HG03066 (cell line): ENCODE results near the gene H1-8.
"Not testable (repeated sequence)": the region's sequence is repeated elsewhere in the genome, so short reads cannot be mapped to it uniquely, and the experiment has no call there.

Source experiments
- ATAC-seq: cut with Tn5 transposase; IDR thresholded peaks from one replicate; pipeline ENCODE4 v1.9.1; 2021; ENCODE audit warnings: low read depth; ENCODE audit not compliant: unreplicated experiment

The H1-8 gene, protein sequence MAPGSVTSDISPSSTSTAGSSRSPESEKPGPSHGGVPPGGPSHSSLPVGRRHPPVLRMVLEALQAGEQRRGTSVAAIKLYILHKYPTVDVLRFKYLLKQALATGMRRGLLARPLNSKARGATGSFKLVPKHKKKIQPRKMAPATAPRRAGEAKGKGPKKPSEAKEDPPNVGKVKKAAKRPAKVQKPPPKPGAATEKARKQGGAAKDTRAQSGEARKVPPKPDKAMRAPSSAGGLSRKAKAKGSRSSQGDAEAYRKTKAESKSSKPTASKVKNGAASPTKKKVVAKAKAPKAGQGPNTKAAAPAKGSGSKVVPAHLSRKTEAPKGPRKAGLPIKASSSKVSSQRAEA

DNA sequence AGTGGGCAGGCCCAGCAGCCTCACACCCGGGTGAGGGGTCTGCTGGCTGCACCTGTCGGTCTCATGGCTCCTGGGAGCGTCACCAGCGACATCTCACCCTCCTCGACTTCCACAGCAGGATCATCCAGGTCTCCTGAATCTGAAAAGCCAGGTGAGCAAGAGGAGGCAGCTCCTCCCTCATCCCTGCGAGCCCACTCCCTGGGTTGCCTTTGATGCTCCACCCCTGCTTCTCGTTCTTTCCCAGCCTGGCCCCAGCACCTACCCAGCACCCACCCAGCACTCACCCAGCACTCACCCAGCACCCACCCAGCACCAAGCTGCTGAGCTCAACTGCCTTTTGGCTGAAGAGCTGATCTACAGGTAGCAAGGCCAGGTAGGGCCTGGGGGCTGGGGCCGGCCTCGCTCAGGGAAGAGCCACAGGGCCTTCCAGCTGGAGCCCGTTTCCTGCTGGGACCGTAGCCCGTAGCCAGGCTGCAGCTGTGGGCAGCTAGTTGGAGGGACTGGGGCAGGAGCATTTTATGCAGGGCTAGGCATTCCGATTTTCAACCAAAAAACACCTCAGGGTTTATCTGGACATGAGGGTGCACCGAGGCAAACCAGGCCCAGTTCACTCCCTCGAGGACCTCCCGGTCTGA lies at the start of gene H1-8:
TSS of gene H1-8 (plus strand) at position 20 of the 635 bp plus-strand sequence. CDS start at position 64, 44 bp downstream.
- ATAC-seq = no peak

DNA sequence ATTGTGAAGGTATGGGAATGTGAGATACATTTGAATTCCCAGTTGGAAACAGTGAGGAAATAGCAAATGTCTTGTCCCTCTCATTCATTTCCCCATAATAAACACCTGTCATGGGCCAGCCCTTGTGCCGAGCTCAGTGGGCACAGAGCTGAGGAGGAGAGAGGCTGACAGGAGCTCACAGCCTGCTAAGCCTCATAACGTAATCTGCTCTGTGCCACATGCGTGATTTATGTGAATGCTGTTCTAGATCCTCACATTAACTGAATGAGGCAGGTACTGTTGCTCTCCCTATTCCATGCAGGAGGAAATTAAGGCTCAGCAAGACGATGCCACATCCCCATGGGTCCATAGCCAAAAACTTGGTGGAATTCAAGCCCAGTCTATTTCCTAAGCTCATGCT lies 49.8 kb upstream of the H1-8 start:
- no peak for ATAC-seq

DNA sequence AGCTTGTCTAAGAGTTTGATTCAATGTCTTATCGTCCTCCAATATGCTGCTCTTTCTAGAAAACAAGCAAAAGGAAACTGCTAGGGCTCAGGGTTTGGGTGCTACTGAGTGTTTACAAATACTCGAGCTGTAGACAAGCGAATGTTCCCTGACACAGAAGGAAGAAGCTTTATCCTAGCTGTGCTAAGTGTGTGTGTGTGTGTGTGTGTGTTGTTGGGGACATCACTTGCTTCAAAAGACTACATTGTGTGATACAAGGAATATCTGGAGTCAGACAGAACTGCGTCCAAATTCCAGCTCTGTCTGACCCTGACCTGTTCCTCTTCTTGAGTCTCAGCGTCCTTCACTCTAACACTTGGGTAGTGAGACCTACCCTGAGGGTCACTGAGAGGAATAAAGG lies 48.5 kb upstream of the H1-8 start:
- ATAC-seq = not testable (repeated sequence)

DNA sequence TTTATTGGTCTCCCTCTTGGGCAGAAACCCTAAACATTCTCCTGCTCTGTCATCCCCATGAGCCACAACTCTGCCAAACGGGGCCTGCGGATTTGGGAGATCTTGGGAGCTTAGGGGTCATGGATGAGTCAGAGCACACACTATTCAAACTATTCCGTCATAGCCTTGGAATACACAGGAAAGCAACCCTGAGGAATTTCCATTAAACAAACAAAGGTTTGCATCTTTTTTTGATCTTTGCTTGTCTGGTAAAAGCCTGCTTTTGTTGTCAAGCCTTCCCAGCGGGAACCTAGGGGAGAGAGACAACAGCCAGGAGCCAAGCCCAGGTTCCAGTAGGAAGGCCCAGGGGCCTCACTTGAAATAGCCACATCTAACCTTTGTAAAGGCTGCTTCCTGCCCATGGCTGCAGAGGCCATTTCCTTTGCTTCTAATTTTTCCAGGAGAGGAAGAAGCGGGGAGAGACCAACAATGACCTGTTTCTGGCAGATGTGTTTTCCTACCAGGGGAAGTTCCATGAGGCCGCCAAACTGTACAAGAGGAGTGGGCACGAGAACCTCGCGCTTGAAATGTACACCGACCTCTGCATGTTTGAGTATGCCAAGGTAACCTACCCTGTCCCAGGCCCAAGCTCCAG lies 47.9 kb upstream of the H1-8 start:
- not testable (repeated sequence) for ATAC-seq

DNA sequence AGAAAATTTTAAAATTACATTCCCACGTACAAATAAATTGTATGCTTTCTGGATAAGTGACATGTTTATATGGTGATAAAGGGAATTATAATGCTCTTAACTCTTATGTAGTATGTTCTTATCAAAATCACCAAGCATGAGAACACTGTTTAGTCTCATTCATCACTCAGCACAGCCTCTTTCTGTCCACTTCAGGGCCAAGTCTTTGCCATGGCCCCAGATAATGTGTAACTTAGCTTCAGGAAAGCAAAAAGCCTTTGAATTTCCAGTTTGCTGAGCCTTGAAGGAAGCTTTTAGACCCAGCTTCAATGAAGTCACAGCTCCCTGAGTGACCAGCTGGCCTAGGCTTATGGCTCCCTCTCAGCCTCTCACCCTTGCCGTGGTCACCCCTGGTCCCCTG lies 45.1 kb upstream of the H1-8 start:
- not testable (repeated sequence) for ATAC-seq

DNA sequence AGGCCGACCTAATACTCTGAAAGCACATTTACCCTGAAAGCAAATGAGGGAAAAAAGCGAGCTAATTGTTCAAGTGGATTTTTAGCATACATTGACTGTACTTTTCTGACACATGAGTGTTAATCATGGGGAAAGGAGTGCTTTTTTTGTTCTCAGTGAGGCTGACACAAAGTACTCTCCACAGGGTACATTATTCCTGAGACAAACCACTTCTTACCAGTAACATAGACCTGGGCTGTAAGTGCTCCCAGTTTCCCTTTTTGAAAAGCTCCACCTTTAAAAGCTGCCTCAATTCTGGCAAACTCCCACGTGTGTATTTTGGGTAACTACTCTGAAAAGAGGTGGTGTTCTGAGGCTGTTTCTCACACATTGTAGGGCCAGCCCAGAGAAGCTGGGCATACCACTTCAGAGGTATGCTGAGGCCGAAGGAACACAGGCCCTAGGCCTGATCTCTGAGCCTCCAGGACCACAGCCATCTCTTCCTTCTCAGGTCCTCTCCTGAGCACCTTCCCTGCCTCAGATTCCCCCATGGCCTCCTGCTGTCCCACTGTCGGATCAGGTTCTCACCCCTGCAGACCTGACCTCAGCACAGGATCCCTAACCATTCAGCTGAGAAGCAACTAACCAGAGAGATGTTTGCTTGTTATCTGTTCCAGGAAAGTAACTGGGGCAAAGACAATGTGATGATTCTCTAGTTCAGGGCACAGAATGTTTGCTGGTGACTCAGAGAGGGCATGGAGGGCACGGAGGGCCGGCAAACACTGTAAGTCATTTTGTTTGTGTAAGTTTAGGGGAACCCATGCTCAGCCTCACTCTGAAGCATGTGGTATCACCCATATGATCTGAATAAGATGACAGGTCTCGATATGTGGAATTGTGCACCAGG lies 44.1 kb upstream of the H1-8 start:
- ATAC-seq = not testable (repeated sequence)

DNA sequence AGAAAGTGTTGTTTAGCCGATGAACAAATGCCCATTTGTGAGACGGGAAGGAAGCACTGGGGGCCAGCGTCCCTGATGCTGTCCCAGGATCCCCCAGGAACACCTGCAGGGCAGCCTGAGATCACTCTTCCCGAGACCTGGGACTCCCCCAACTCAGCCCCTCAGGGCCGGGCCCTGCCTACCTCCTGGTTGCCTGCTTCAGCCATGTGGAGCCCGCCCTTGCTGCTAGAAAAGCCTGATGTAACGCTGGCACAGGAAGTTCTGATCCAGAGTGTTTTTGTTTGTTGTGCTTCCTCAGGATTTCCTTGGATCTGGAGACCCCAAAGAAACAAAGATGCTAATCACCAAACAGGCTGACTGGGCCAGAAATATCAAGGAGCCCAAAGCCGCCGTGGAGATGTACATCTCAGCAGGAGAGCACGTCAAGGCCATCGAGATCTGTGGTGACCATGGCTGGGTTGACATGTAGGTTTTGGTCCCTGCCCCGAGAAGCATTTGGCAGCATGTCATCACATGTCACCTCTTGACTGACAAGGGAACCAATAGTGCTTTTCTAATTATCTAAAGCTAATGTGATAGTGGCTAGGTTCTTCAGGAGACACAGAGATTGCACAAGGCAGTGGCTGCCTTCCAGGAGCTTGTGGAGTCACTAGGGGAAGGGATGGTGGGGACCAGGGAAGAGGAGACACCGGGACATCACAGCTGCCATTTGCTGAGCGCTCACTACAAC lies 43.2 kb upstream of the H1-8 start:
- not testable (repeated sequence) for ATAC-seq

DNA sequence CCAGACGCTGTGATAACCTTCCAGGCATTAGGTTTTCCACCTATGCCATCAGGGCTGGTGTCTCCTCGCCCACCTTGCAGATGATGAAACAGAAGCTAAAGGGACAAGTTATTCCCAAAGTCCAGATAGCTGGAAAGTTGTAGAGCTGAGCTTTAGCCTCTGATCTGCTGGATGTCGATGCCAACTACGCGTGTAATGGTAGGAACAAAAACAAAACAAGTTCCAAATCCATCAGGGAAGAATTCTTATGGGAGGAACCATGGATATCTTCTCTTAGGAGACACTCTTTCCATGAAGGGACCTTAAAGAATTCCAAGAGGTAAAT lies 42.7 kb upstream of the H1-8 start:
- ATAC-seq = no peak

DNA sequence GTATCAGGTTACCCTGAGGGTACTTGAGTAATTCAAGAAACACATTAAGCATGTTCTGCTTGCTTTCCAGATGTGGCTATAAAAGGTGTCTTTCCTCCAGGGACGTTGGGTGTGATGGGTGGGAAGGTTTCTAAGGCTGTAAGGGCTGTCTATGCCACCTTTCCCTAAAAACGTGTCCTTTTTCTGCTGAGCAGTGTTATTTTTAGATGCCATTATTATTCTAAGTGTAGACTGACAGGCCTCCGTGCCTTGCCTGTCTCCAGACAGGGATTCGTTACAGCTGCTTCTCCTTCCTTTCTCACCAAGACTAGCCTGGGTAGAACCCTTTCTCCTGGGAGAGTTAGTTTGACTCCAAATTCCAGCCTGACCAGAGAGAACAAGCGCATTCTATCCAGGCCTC lies 41.3 kb upstream of the H1-8 start:
- no peak for ATAC-seq

DNA sequence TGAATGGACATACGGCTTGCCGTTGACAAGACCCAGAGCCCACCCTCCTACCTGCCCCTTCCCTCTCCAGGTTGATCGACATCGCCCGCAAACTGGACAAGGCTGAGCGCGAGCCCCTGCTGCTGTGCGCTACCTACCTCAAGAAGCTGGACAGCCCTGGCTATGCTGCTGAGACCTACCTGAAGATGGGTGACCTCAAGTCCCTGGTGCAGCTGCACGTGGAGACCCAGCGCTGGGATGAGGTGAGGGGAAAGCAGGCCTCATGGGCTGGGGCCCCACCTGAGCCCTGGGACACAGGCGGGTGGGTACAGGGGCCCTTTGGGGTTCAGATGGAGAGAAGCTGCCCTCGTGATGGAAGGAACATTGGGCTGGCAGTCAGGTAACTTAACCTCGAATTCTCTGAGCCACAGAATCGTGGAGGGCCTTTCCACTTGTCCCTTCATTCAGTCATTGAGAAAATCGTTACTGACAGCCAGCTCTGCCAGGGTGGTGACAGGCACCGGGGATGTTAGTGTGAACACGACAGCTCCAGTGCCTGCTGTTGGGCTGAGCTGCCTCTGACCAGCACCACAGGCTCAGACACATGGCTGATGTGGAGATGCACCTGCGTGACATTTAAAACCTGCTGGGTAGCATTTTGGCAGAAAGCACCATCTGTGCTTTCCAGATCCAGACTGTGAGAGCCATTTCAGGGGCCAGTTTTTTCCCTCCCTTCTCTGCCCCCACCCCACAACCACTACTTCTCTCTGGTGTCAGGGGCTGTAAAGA lies 40.1 kb upstream of the H1-8 start:
- no peak for ATAC-seq

DNA sequence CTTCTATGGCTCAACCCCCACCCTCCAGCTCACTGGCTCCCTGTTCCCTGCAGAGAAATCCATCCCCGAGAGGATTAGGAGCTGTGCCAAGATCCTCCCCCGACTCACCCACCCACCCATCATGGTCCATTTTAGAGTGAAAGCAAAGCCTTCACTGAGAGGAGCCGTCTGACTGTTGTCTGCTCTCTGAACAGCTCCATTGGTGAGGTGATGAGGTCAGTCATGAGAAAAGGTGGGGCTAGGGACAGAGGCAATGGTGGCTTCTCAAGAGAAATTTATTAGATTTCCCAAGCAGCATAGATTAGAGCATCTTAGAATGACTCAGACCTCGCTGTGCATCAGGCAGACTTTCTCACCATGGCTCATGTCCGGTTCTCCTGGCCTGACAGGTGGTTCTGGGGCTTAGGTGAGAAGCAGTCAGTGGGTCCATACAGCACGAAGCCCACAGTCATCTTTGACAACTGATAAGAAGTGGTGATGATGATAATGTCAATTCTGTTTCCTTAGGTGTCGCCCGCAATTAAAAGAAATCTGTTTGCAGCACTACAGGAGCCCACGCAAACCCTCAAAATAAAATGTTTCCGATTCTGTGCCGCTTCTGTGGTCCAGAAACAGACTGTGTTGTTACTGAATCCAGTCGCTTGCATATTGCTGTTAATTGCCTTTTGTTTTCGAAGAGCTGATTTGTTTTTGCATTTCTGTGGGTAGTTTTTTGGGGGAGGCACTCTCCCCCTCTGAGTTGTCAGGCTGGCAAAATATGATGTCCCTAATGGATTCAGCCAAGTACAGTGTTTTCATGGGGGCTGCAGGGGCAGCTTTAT lies 39.3 kb upstream of the H1-8 start:
- ATAC-seq = no peak

DNA sequence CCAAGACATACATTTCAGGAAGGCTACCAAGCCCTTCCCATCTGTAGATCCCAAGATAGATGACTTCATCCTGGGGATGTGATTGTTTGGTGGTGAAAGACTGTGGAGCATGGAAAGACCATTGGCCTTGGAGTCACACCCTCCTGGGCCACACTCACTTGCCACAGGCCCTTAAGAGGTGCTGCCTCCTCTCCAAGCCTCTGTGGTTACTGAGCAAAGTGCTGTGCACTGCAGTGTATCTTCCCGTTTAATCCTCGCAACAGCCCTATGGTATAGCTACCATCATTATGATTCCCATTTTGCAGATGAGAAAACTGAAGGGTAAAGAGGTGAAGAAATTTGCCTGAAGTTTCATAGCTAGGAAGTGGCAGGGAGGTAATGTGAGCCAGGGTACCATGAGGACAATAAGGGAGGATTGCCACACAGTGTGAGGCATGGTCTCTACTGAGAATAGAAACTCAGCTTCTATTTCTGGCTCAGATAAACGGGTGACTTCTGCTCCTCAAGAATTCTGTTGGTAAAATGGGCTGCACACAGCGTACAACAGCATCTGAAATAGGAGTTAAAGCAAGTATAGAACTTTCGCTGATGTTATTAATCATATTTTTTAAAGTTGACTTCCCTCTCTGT lies 38.4 kb upstream of the H1-8 start:
- ATAC-seq = no peak

DNA sequence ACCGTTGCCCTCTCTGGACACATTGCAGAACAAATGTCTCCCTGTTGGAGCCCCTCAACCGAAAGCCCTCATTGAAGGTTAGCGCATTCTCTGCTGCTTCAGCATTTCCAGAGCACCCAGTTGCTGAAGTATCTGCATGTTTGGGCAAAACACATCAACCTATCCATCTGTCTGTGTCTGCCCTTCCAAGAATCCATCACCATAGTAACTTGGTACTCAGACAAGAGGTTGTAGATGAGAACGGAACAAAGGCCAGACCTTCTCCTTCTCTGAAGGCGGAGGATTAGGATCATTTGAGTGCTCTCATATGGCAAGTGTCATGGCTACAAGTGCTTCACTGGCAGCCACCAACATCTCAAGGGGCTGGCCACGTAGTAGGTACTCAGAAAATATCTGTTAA lies 37.6 kb upstream of the H1-8 start:
- ATAC-seq = no peak

DNA sequence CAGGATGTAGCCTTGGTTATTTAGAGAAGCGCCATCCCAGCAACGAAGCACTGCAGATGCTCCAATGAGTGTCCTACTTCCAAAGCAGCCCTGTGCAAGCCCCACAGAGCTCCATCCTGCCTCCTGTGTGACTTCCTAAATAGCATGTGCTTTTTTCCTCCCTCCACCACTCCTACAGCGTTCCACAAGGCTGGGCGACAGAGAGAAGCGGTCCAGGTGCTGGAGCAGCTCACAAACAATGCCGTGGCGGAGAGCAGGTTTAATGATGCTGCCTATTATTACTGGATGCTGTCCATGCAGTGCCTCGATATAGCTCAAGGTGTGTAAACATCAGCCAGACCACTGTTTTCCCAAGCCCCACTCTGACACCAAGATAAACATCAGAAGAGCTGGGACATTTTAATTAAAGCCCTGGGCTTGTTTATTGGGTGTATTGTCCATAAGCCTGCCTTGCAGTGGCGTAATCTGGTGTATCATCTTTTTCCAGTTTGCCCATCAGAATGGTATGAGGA lies 36.7 kb upstream of the H1-8 start:
- no peak for ATAC-seq

DNA sequence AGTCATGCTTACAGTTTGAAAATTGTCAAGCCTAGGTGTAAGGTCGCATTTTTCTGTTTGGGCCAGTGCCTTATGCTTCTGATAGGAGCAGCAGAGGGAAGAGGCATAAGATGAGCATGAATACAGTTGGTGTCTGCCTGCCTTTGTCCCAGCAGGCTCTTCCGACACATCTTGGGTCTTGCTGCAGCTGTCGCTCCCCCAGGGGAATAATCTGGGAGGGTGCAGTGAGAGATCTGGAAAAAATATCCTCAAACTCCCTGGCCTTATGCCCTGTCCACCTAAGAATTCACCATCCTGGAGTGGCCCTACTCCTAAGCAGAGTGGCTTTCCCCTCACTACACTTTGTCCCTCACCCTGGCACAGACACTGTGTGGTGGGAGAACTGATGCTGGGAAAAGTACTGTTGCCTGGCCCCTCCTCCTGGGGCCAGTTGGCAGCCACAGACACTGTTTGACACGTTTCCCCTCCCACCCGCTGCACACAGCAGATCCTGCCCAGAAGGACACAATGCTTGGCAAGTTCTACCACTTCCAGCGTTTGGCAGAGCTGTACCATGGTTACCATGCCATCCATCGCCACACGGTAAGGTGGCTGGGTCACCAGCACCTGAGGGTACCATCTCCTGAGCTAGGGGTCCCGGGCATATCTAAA lies 35.7 kb upstream of the H1-8 start:
- ATAC-seq = no peak

DNA sequence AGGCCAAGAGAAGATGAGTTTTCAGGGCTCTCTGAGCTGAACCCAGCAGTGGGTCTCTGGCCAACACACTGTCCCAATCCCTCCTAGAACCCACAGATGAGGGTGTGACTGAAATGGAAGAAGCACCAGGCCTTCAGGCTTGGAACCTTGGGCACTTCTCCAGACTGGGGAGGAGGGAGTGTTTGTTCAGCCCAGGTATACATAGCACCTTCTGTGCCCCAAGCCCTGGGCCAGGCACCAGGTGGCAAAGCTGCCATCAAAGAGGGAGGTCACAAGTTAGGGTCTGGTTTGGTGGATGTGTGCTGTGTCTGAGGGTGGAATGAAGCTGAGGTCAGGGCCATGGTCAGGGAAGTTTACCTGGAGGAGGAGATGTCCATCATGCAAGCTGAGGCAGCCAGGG lies 30.4 kb upstream of the H1-8 start:
- ATAC-seq = no peak

DNA sequence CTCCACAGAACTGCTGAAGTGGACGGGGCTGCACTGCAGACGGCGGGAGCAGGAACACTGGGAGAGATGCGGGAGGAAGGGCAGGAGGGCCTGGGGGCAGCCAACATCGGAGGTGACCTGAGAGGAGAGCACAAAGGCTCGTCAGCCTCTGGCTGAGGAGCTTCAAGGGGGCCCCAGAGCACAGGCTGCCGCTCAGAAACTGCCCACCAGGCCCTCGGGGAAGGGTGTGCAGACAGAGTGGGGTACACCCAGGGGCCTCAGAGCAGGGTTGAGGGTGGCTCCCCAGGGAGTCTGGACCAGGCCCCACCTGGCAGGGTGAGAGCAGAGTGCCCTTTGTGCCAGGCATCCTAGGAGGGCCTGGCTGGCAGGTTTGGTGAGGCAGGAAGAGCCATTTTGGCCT lies 29.3 kb upstream of the H1-8 start:
- no peak for ATAC-seq

DNA sequence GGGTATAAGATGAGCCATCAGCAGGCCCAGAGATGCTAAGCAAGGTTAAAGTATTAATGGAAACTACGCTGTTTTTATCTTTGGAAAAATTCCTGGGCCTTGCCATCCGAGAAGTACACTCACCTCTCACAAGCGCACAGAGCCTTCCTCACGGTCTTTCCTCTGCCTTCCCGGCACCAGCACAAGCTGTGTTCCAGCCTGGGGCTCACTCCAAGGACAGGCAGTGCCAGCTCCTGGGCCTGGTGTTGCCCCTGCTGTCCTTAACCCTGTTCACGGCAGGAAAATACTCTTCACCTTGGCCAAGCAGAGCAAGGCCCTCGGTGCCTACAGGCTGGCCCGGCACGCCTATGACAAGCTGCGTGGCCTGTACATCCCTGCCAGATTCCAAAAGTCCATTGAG lies 28.9 kb upstream of the H1-8 start:
- ATAC-seq = no peak
